ENCODE results near the gene NACAD.
A peak's percentile ranks its signal among the peaks of the same experiment; 100 is the strongest.

Gene NACAD

GRCh38 chr7:45088821-45089340, at the start of gene NACAD (continued):
- no peak for TF ChIP-seq AEBP2 (tag by site-specific recombination; IDR thresholded peaks at IDR 0.05; ENCODE audit: borderline replicate concordance)
- TF ChIP-seq ZNF610 (tag by site-specific recombination; IDR thresholded peaks at IDR 0.05; ENCODE audit: borderline replicate concordance), result no peak
- TF ChIP-seq ZBTB17 (tag by site-specific recombination; IDR thresholded peaks at IDR 0.05), result no peak
- 0 out of 2 replicates have a peak, but pooled peaks have one; percentile 28 for TF ChIP-seq ZSCAN30 (tag by site-specific recombination; IDR thresholded peaks at IDR 0.05)
- TF ChIP-seq ZBTB48 (tag by site-specific recombination; IDR thresholded peaks at IDR 0.05), result no peak
- TF ChIP-seq GLI4 (tag by site-specific recombination; IDR thresholded peaks at IDR 0.05), result no peak
- TF ChIP-seq ZNF19 (tag by site-specific recombination; IDR thresholded peaks at IDR 0.05; ENCODE audit: low read depth), result no peak
- no peak for TF ChIP-seq REPIN1 (tag by site-specific recombination; IDR thresholded peaks at IDR 0.05; ENCODE audit: low read depth)
- TF ChIP-seq ZBTB8A (tag by site-specific recombination; IDR thresholded peaks at IDR 0.05), result peak; percentile 90
- no peak for TF ChIP-seq ZNF514 (tag by site-specific recombination; IDR thresholded peaks at IDR 0.05)
- TF ChIP-seq KLF16 (tag by site-specific recombination; IDR thresholded peaks at IDR 0.05), result 0 out of 2 replicates have a peak, but pooled peaks have one; percentile 47
- TF ChIP-seq ZNF184 (tag by site-specific recombination; IDR thresholded peaks at IDR 0.05), result no peak
- peak; percentile 35; the same call in 1 of the 2 replicates for TF ChIP-seq SP7 (tag by site-specific recombination; IDR thresholded peaks at IDR 0.05)
- TF ChIP-seq ZNF148 (tag by site-specific recombination; IDR thresholded peaks at IDR 0.05; ENCODE audit: borderline replicate concordance), result no peak
- no peak for TF ChIP-seq TRIM28 (IDR thresholded peaks at IDR 0.05; ENCODE audit: borderline replicate concordance, low read length)
- no peak for TF ChIP-seq ZBTB21 (tag by site-specific recombination; IDR thresholded peaks at IDR 0.05)
- TF ChIP-seq ZNF140 (tag by site-specific recombination; IDR thresholded peaks at IDR 0.05), result no peak
- peak; percentile 91 for TF ChIP-seq EGR2 (tag by site-specific recombination; IDR thresholded peaks at IDR 0.05; ENCODE audit: low read depth)
- TF ChIP-seq KLF1 (tag by site-specific recombination; IDR thresholded peaks at IDR 0.05), result peak; percentile 93
- no peak for TF ChIP-seq ZNF654 (tag by site-specific recombination; IDR thresholded peaks at IDR 0.05; ENCODE audit: low read depth)
- TF ChIP-seq ELK4 (IDR thresholded peaks at IDR 0.05; ENCODE audit: borderline replicate concordance, low read depth, low read length), result no peak
- no peak for TF ChIP-seq ZNF16 (tag by site-specific recombination; IDR thresholded peaks at IDR 0.05; ENCODE audit: low read depth)
- TF ChIP-seq ZNF692 (tag by site-specific recombination; IDR thresholded peaks at IDR 0.05), result no peak
- no peak for TF ChIP-seq PBX3 (CRISPR knock-in tag; IDR thresholded peaks at IDR 0.05)
- no peak for TF ChIP-seq ZNF133 (tag by site-specific recombination; IDR thresholded peaks at IDR 0.05)
- no peak for TF ChIP-seq ZFP69B (tag by site-specific recombination; IDR thresholded peaks at IDR 0.05)
- TF ChIP-seq HOXA7 (CRISPR knock-in tag; IDR thresholded peaks at IDR 0.05; ENCODE audit: borderline replicate concordance), result no peak
- TF ChIP-seq ZNF24 (tag by site-specific recombination; IDR thresholded peaks at IDR 0.05), result no peak
- no peak for TF ChIP-seq RBAK (tag by site-specific recombination; IDR thresholded peaks at IDR 0.05)
- no peak for TF ChIP-seq SALL2 (tag by site-specific recombination; IDR thresholded peaks at IDR 0.05; ENCODE audit: borderline replicate concordance)
- no peak for TF ChIP-seq ZNF645 (tag by site-specific recombination; IDR thresholded peaks at IDR 0.05)
- TF ChIP-seq IKZF3 (tag by site-specific recombination; IDR thresholded peaks at IDR 0.05), result no peak
- peak; percentile 74; the same call in 1 of the 2 replicates for TF ChIP-seq ZNF76 (tag by site-specific recombination; IDR thresholded peaks at IDR 0.05; ENCODE audit: borderline replicate concordance, low read depth)
- no peak for TF ChIP-seq ZNF214 (tag by site-specific recombination; IDR thresholded peaks at IDR 0.05; ENCODE audit: borderline replicate concordance)

Measured in HEK293 (cell line).